ENCODE data around the gene NCBP3.
"Not testable (repeated sequence)": the region's sequence is repeated elsewhere in the genome, so short reads cannot be mapped to it uniquely, and the experiment has no call there.

The NCBP3 gene

DNA sequence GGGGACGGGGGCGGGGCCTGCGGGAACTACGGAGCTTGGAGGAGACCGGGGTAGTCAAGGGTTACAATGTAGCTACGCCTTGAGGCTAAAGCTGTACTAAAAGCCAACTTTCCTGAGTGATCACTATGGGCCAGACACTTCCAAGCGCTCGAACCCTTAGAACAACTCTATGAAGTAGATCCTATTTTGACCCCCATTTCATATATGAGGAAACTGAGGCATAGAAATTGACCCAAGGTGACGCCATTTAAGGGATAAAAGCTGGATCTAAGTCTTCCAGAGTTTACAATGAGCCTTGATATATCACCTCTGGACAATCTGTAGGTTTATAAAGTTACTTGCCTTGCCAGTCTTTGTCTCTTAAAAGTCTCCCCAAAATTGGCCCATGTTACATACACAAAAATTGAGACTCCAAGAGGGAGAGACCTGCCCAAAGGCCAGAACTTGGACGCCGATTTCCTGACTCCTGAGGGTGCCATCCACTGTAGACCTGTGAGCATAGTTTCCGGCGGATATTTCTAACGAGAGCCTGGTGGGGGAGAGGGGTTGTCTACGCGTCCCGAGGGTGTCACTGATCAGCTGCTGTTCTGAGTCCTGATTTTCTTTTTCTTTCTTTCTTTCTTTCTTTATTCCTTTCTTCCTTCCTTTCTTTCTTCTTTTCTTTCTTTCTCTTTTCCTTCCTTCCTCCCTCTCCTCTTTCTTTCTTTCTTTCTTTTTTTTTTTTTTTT is 555 bp upstream of the NCBP3 start:
- DNase-seq (ENCODE audit: low spot score): no peak

GRCh38 chr17:3845291-3845620 is 790 bp downstream of the NCBP3 start:
- no peak for DNase-seq (ENCODE audit: low spot score)

DNA sequence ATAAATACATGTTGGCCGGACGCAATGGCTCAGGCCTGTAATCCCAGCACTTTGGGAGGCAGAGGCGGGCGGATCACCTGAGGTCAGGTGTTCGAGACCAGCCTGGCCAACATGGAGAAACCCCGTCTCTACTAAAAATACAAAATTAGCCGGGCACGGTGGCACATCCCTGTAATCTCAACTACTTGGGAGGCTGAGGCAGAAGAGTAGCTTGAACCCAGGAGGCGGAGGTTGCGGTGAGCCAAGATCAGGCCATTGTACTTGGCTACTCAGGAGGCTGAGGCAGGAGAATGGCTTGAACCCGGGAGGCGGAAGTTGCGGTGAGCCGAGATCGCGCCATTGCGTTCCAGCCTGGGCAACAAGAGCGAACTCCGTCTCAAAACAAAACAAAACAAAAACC is 1.5 kb downstream of the NCBP3 start:
- DNase-seq (ENCODE audit: low spot score): not testable (repeated sequence)

GRCh38 chr17:3843935-3844516 is 2.0 kb downstream of the NCBP3 start:
- peak; percentile 66 for DNase-seq (ENCODE audit: low spot score)

- peak; percentile 50 for DNase-seq (ENCODE audit: low spot score)
These were observed 7.8 kb downstream of the NCBP3 start for GRCh38 chr17:3838206-3838605.

DNA sequence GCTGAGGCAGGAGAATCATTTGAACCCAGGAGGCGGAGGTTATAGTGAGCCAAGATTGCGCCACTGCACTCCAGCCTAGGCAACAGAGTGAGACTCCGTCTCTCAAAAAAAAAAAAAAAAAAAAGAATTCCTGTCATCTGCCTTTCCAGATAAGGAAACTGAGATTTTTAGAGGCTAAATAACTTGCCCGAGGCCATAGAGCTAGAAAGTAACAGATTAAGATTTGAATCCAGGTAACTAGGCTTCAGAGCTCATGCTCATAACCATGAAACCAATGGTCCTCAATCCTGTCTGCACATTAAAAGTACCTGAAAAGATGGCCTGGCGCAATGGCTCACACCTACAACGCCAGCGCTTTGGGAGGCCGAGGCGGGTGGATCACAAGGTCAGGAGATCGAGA is 9.5 kb downstream of the NCBP3 start:
- no peak for DNase-seq (ENCODE audit: low spot score)

DNA sequence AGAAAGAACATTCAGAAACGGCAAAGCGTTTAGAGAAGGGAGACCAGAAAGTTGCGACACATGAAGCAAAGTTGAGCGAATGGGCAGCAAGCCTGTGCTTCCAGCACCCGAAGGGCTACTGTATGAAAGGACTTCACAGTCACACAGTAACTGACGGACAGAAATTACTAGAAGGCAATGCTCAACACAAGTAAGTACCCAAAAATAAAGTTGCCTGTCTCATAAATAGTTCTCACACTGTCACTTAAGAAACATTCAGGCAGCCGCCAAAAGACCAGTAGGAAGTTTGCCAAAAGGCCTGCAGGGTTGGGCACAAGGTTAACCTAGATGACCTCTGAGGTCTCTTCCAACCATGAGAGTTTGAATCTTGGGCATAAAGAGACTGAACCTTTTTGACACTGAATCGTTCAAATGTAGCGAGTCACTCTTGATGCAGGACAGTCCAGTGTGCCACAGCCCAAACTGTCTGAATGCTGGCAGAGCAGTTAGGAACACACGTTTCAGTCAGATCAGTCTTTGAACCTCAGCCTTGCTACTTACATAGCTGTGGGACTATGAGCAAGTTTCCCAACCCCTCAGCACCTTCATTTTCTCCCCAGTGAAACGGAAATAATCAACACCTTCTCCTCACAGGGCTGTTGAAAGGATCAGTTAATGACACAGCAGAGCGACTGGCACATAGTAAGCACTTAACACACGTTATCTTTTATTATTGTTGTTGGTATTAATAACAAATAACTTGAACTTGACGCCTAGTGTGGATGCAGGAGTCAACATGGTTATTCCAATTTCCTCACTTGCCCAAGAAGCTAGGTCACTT is 10.4 kb downstream of the NCBP3 start:
- DNase-seq (ENCODE audit: low spot score): no peak

GRCh38 chr17:3834811-3835210 is 11.2 kb downstream of the NCBP3 start:
- DNase-seq (ENCODE audit: low spot score): no peak

DNA sequence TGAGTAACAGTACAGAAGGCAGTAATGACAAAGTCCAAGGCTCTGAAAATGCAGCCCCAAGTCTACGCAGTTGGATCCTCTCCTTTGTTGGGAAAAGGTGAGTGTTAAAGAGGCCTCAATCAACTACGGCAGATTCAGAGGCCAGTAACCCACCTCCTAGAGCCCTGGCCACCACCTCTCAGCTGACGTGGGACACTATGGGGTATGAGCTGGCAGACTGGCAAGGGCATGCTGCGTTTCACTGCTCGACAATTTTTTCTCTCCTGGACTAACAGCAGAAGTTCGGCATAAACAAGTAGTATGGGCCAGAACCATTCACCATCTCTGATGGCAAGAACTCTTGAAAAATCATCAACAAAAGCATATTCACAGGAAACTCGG is 17.2 kb downstream of the NCBP3 start:
- no peak for DNase-seq (ENCODE audit: low spot score)

DNA sequence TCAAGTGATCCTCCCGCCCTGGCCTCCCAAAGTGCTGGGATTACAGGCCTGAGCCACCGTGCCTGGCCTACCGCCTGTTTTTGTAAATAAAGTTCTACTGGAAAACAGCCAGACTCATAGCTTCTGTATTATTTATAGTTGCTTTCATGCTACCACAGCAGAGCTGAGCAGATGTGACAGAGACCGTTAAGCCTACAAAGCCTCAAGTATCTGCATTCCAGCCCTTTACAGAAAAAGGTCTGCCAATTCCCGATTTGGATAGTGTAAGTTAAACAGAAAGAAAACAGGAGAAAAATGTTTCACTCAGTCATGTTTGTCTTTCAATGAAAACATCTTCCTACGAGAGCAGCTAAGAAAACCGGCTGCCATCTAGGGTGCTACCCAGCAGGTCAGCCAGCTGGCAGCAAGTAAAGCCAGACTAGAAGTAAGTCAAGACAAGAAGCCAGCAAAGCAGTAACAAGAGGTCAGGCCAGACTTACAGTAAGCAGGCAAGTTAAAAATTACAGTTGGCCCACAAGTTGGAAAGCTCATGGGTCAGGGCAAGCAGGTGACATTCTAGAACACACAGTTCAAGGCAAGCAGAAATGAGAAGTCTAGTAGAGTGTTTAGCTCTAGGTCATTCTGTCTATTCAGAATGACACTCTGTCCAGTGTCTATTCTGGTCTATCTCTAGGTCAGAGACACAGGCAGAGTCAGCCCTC is 17.7 kb downstream of the NCBP3 start:
- no peak for DNase-seq (ENCODE audit: low spot score)

DNA sequence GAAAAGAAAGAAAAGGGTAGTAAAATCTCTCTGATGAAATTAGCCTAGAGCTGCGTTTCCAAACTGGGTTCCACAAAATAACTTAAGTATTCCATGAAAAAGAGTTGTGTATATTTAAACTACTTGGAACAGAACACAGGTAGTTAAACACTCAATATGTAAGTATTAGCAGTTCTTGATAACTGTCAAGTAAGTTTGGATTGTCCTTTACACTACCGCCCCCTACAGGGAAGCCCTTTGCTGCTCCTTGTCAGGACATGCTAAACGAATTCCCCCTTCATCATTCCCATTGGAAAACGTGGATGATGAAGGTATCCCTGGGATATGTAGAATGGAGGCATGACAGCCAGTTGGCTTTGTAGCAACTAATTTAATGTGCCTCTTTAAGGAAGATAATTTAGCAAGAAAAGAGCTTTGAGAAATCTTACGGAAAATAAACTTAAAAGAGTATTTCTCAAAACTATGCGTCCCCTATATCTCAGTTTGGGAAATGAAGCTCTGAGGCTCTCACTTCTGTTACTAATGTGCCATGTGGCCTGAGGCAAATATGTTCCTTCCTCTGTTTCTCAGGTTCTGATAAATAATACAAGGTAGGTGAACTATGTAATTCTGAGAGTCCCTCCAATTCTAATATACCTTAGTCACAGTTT is 18.8 kb downstream of the NCBP3 start:
- peak; percentile 73 for DNase-seq (ENCODE audit: low spot score)

DNA sequence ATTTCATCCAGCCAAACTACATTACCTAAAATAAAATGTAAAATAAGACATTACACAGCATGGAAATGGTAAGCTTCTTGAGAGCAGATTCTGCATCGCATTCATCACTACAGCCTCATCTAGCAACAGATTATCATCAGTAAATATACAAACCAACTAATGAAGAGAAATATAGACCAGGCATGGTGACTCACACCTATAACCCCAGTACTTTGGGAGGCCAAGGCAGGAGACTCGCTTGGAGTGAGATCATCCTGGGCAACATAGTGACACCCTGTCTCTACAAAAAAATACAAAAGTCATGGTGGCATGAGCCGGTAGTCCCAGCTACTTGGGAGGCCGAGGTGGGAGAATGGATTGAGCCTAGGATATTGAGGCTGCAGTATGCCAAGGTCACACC is 19.9 kb downstream of the NCBP3 start:
- DNase-seq (ENCODE audit: low spot score): no peak

- DNase-seq (ENCODE audit: low spot score): no peak
These were observed 24.9 kb downstream of the NCBP3 start for GRCh38 chr17:3821101-3821500.

DNA sequence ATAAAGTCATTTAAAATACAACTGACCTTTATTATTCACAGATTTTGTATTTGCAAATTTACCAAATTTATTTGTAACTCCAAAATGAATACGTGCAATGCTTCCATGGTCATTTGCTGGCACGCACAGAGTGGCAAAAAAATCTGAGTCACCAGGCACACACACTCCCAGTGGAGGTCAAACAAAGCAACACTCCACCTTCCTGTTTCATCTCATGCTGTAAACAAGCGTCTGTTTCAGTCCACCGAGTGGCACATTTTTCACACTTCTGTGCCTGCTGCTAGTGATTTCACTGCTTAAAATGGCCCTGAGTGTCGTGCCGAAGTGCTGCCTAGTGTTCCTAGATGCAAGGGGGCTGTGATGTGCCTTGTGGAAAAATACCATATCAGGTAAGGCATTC is 27.3 kb downstream of the NCBP3 start:
- DNase-seq (ENCODE audit: low spot score): no peak

GRCh38 chr17:3817851-3818605 is 28.0 kb downstream of the NCBP3 start:
- no peak for DNase-seq (ENCODE audit: low spot score)

DNA sequence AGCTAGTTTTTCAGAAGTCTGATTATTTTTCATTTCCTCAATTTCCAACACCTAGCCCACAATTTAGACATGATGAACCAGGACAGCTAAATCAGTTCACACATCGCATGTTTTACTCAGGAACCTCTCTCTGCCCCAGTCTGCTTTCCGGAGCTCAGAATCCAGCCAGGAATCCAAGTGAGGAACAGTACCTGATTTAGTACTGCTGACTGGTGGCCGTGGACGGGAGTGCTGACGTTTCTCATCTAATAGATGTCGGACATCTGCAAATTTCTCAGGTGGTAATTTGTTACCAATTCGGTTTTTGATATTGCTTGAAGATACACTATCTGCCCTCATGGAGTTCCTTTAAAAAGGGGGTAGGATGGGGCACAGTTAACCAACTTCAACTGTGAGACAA is 30.1 kb downstream of the NCBP3 start:
- DNase-seq (ENCODE audit: low spot score): no peak

- no peak for DNase-seq (ENCODE audit: low spot score)
These were observed 30.9 kb downstream of the NCBP3 start for GRCh38 chr17:3815122-3815521.

- DNase-seq (ENCODE audit: low spot score): no peak
These were observed 31.7 kb downstream of the NCBP3 start for GRCh38 chr17:3814361-3814760.

- DNase-seq (ENCODE audit: low spot score): no peak
These were observed 32.9 kb downstream of the NCBP3 start for GRCh38 chr17:3813171-3813570.

DNA sequence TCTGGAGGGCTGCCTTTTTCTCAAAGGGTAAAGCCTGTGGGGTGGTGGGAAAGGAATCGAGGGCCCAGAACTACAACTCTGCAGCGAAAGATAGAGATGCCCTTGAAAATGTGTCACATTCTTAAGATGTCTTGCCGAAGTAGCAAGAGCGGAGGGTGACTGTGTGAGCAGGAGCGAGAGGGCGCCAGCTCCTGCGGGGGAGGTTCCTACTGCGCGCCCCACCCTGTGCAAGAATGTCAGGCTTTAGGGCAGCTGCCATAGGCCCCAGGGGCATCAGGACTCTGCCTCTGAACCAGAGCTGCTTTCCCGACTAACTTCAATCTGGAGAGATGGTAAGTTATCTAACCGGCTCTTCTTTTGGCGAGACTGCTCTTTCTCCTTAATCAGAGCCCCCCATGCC is 33.3 kb downstream of the NCBP3 start:
- DNase-seq (ENCODE audit: low spot score): no peak

DNA sequence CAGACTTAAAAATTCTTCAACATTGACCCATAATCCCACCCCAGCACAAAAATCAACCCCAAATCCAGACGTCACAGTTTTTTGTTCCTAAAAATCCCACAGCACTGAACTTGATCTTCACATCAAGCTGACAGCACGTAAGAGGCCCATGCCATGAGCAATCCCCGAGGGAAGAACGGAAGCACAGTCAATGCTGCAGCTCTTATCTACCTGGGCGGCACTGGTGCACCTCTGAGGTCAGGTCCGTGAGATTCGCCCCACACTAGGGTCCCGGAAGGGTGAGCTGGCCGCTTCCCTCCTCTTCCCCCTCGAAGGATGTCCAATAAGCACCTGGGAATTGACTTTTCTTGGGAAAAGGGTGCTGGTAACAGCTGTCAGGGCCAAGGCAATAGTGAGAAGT is 33.8 kb downstream of the NCBP3 start:
- DNase-seq (ENCODE audit: low spot score): no peak

DNA sequence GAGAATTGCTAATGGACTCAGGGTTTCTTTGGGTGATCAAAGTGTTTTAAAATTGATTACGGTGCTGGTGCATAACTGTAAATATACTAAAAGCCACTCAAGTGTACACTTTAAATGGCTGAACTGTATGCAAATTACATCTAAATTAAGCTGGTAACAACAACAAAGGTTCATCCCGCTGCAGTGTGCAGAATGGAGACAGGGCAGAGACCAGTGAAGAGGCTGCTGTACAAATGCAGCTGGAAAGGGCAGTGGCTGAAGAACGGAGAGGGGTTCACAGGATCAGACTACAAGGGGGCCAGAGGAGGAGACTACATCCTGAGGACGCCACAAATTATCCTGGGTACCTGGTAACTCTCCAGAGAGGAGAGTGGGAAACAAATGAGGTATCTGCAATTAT is 36.0 kb downstream of the NCBP3 start:
- no peak for DNase-seq (ENCODE audit: low spot score)

Measured in iPS-NIHi11 (cell line).